Neural cell (in vitro differentiated cells): Measurements from ENCODE around the gene MRPS6. TPM values are rescaled to one million over a fixed set of nuclear protein-coding genes. Genes with fewer than 3 reads are reported as not detected.

Experiments
- H2AFZ ChIP-seq: fragments of 200-600, 300-800 bp; sonication (generic), shearing (Covaris generic); 2 replicates; pipeline ENCODE4 v1.6.0; 2014; ENCODE audit warnings: low read depth, mild to moderate bottlenecking, antibody characterized with exemption, low read length, moderate library complexity
- H3F3A ChIP-seq: fragments of 200-600 bp; shearing (Covaris generic); 2 replicates; pipeline ENCODE4 v1.6.1; 2016; ENCODE audit warnings: mild to moderate bottlenecking, moderate library complexity, mixed read lengths, antibody characterized with exemption, low read length; ENCODE audit not compliant: insufficient read depth, poor library complexity, severe bottlenecking
- H3K27ac ChIP-seq: fragments of 200-600, 300-800 bp; sonication (generic), shearing (Covaris generic); 2 replicates; pipeline ENCODE4 v1.5.1; 2014; ENCODE audit warnings: mild to moderate bottlenecking, low read length, moderate library complexity
- H3K27me3 ChIP-seq: fragments of 300-800, 200-600 bp; sonication (generic), shearing (Covaris generic); 2 replicates; pipeline ENCODE4 v1.6.0; 2014; ENCODE audit warnings: mild to moderate bottlenecking, low read depth, low read length, moderate library complexity; ENCODE audit not compliant: insufficient read depth
- H3K36me3 ChIP-seq: fragments of 300-800, 200-600 bp; sonication (generic), shearing (Covaris generic); 2 replicates; pipeline ENCODE4 v1.5.1; 2014; ENCODE audit warnings: mild to moderate bottlenecking, antibody characterized with exemption, low read length, moderate library complexity; ENCODE audit not compliant: insufficient read depth
- H3K4me2 ChIP-seq: fragments of 300-800, 200-600 bp; sonication (generic), shearing (Covaris generic); 2 replicates; pipeline ENCODE4 v1.6.0; 2014; ENCODE audit warnings: mild to moderate bottlenecking, low read length
- H3K4me3 ChIP-seq: fragments of 300-800, 200-600 bp; sonication (generic), shearing (Covaris generic); 2 replicates; pipeline ENCODE4 v1.5.1; 2014; ENCODE audit warnings: mild to moderate bottlenecking, low read length, moderate library complexity
- H3K79me2 ChIP-seq: fragments of 200-600 bp; shearing (Covaris generic); replicated peaks from 2 replicates; pipeline ENCODE4 v1.6.0; 2014; ENCODE audit warnings: mild to moderate bottlenecking, low read length, moderate library complexity; ENCODE audit not compliant: insufficient read depth
- H3K9ac ChIP-seq: fragments of 300-800, 200-600 bp; sonication (generic), shearing (Covaris generic); 2 replicates; pipeline ENCODE4 v1.6.1; 2016; ENCODE audit warnings: mild to moderate bottlenecking, low read length, mixed read lengths
- H3K9me2 ChIP-seq: fragments of 200-600 bp; shearing (Covaris generic); 2 replicates; pipeline ENCODE4 v1.6.1; 2016; ENCODE audit warnings: mild to moderate bottlenecking, low read length, mixed read lengths; ENCODE audit not compliant: insufficient read depth
- H3K9me3 ChIP-seq: fragments of 200-600, 300-800 bp; sonication (generic), shearing (Covaris generic); 2 replicates; pipeline ENCODE4 v1.6.1; 2016; ENCODE audit warnings: mild to moderate bottlenecking, mixed run types, low read length, moderate library complexity, mixed read lengths
- H4K20me1 ChIP-seq: fragments of 200-600 bp; shearing (Covaris generic); 2 replicates; pipeline ENCODE4 v1.6.1; 2016; ENCODE audit warnings: mild to moderate bottlenecking, mixed run types; ENCODE audit not compliant: insufficient read depth
- CTCF ChIP-seq: fragments of 450-650 bp; IDR thresholded peaks from 2 replicates; pipeline ENCODE4 v1.5.1; 2014; ENCODE audit warnings: antibody characterized with exemption, mild to moderate bottlenecking, moderate library complexity; ENCODE audit not compliant: poor library complexity, severe bottlenecking
- EP300 ChIP-seq: fragments of 450-650 bp; conservative IDR thresholded peaks from 2 replicates; pipeline ENCODE4 v1.6.1; 2014; ENCODE audit warnings: antibody characterized with exemption, mild to moderate bottlenecking, moderate library complexity; ENCODE audit not compliant: poor library complexity, severe bottlenecking
- EZH2 ChIP-seq: fragments of 200-600, 300-800 bp; shearing (Covaris generic), sonication (generic); IDR thresholded peaks from 2 replicates; pipeline ENCODE4 v1.6.1; 2014; ENCODE audit warnings: antibody characterized with exemption, low read length, borderline replicate concordance, mild to moderate bottlenecking; ENCODE audit not compliant: insufficient read depth, poor library complexity, severe bottlenecking
- MXI1 ChIP-seq: fragments of 450-650 bp; conservative IDR thresholded peaks from 2 replicates; pipeline ENCODE4 v1.6.1; 2014; ENCODE audit warnings: antibody characterized with exemption, mild to moderate bottlenecking; ENCODE audit not compliant: poor library complexity, severe bottlenecking
- POLR2AphosphoS5 ChIP-seq: IDR thresholded peaks from 2 replicates; pipeline ENCODE4 v1.6.1; 2012
- RAD21 ChIP-seq: fragments of 450-650 bp; conservative IDR thresholded peaks from 2 replicates; pipeline ENCODE4 v1.6.1; 2014; ENCODE audit warnings: antibody characterized with exemption, mild to moderate bottlenecking, moderate library complexity
- SMC3 ChIP-seq: fragments of 450-650 bp; conservative IDR thresholded peaks from 2 replicates; pipeline ENCODE4 v1.6.1; 2014; ENCODE audit warnings: antibody characterized with exemption, mild to moderate bottlenecking, moderate library complexity; ENCODE audit not compliant: poor library complexity
- TAF1 ChIP-seq: IDR thresholded peaks from 2 replicates; pipeline ENCODE4 v1.6.1; 2012; ENCODE audit warnings: low read depth
- polyA plus RNA-seq: library from polyadenylated mRNA; depleted of rRNA; stranded (reverse); fragments of >200 nt; gene quantifications from 2 replicates; pipeline ENCODE4 v1.2.3, GENCODE V29; 2014
- TF ChIP-seq, protein P1 (sequence below): IDR thresholded peaks from 2 replicates; pipeline ENCODE4 v1.6.1; 2012; ENCODE audit warnings: borderline replicate concordance

Gene MRPS6
- polyA plus RNA-seq, 1 donor from 2014 or later = 70.1 TPM

DNA sequence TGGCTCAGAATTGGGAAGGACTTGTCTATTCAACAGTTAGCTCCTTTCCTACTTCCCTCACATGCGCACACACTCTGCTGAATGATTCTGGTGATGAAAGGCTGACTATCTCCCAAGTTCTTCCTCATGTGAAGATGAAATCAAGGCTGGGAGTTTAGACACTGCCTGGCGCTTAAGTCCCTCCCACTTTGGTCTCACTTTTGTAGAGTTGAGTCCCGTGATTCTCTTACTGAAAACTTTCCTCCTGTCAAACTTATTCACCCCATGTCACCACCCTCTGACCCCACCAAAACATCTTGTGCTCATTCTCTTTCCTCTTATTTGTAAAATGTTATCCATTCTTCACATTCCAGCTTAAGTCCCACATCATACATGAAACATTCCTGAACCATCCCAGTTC, 8.4 kb upstream of the MRPS6 start:
- H3K4me2 ChIP-seq = no peak overlapping the region
- H4K20me1 ChIP-seq = no peaks in the 10 kb centered on the region
- no peak overlapping the region for H2AFZ ChIP-seq
- H3F3A ChIP-seq = no peaks in the 10 kb centered on the region
- H3K79me2 ChIP-seq = no peaks in the 10 kb centered on the region
- no peaks in the 10 kb centered on the region for H3K27me3 ChIP-seq
- no peaks in the 10 kb centered on the region for H3K36me3 ChIP-seq
- no peak overlapping the region for H3K27ac ChIP-seq
- no peaks in the 10 kb centered on the region for H3K9me3 ChIP-seq
- H3K9ac ChIP-seq = no peak overlapping the region
- TF ChIP-seq TAF1 = no peak
- TF ChIP-seq EZH2 = no peak
- TF ChIP-seq POLR2AphosphoS5 = no peak
- TF ChIP-seq SMC3 = no peak
- H3K9me2 ChIP-seq = no peaks in the 10 kb centered on the region
- H3K4me3 ChIP-seq = no peak overlapping the region

DNA sequence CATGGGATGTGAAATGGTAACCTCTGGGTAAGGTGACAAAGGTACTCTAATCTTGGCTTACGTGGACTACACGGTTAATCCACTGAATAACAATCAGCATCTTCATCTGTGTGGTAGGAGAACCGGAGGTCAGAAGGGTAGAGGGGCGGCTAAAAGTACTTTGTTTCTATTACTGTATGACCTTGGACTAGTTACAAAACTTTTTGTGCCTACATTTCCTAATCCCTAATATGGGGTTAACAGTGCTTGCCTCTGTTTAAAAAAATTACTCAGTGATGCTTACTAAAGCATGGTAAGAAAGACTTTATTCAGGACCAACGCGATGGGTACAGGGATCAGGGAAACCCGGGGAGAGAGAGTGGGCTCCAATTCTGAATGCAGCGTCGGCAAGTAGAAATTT, 1.7 kb upstream of the MRPS6 start:
- Histone ChIP-seq H3K79me2 (peaks cover 26% of the 10 kb centered on the region), H3K9me3 (no peaks in the 10 kb centered on the region), H3K27me3 (no peaks in the 10 kb centered on the region), H3K9ac (no peak overlapping the region), H3F3A (no peaks in the 10 kb centered on the region), H3K4me3 (no peak overlapping the region), H2AFZ (no peak overlapping the region), H3K9me2 (no peaks in the 10 kb centered on the region), H3K4me2 (no peak overlapping the region), H3K36me3 (no peaks in the 10 kb centered on the region), H4K20me1 (no peaks in the 10 kb centered on the region), H3K27ac (no peak overlapping the region)
- TF ChIP-seq TAF1 (no peak), CTCF (no peak), RAD21 (no peak), MXI1 (no peak), EP300 (no peak), SMC3 (no peak), POLR2AphosphoS5 (no peak)

GRCh38 chr21:34072145-34073031, 990 bp upstream of the MRPS6 start:
- no peaks in the 10 kb centered on the region for H3K27me3 ChIP-seq
- no peaks in the 10 kb centered on the region for H3F3A ChIP-seq
- H3K36me3 ChIP-seq = no peaks in the 10 kb centered on the region
- peak overlapping the region; percentile 36 for H3K9ac ChIP-seq
- no peak overlapping the region for H3K27ac ChIP-seq
- H3K4me2 ChIP-seq = peak overlapping the region; percentile 14
- H3K9me2 ChIP-seq = no peaks in the 10 kb centered on the region
- peak overlapping the region; percentile 45 for H2AFZ ChIP-seq
- no peaks in the 10 kb centered on the region for H4K20me1 ChIP-seq
- peaks cover 32% of the 10 kb centered on the region for H3K79me2 ChIP-seq
- TF ChIP-seq POLR2AphosphoS5 = no peak
- no peak for TF ChIP-seq RAD21
- TF ChIP-seq EP300 = no peak
- no peak for TF ChIP-seq EZH2
- no peak for TF ChIP-seq SMC3
- no peak for TF ChIP-seq CTCF
- no peak for TF ChIP-seq MXI1
- TF ChIP-seq, protein P1, sequence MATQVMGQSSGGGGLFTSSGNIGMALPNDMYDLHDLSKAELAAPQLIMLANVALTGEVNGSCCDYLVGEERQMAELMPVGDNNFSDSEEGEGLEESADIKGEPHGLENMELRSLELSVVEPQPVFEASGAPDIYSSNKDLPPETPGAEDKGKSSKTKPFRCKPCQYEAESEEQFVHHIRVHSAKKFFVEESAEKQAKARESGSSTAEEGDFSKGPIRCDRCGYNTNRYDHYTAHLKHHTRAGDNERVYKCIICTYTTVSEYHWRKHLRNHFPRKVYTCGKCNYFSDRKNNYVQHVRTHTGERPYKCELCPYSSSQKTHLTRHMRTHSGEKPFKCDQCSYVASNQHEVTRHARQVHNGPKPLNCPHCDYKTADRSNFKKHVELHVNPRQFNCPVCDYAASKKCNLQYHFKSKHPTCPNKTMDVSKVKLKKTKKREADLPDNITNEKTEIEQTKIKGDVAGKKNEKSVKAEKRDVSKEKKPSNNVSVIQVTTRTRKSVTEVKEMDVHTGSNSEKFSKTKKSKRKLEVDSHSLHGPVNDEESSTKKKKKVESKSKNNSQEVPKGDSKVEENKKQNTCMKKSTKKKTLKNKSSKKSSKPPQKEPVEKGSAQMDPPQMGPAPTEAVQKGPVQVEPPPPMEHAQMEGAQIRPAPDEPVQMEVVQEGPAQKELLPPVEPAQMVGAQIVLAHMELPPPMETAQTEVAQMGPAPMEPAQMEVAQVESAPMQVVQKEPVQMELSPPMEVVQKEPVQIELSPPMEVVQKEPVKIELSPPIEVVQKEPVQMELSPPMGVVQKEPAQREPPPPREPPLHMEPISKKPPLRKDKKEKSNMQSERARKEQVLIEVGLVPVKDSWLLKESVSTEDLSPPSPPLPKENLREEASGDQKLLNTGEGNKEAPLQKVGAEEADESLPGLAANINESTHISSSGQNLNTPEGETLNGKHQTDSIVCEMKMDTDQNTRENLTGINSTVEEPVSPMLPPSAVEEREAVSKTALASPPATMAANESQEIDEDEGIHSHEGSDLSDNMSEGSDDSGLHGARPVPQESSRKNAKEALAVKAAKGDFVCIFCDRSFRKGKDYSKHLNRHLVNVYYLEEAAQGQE = no peak
- no peak for TF ChIP-seq TAF1
- no peaks in the 10 kb centered on the region for H3K9me3 ChIP-seq
- H3K4me3 ChIP-seq = peak overlapping the region; percentile 63
